Lower lobe of right lung (tissue), 2 donors: ENCODE results near the gene CCDC167. TPM values are rescaled to one million over a fixed set of nuclear protein-coding genes. Genes with fewer than 3 reads are reported as not detected.

Source experiments
- ATAC-seq, 2 donors: fragments of 200-7000 bp; cut with Tn5 transposase; one replicate each; pipeline ENCODE4 v1.9.1; 2020 to 2022; ENCODE audit warnings: mild to moderate bottlenecking in 2 of 2, moderate library complexity in 2 of 2
- DNase-seq: peaks from one replicate; pipeline ENCODE4 v3.0.0-alpha.2; 2020
- H3K27ac ChIP-seq: fragments of 200-600 bp; one replicate; pipeline ENCODE4 v1.8.0; 2022
- H3K27me3 ChIP-seq: fragments of 200-600 bp; one replicate; pipeline ENCODE4 v1.8.0; 2022; ENCODE audit warnings: low read depth
- H3K36me3 ChIP-seq: fragments of 200-600 bp; one replicate; pipeline ENCODE4 v1.8.0; 2022; ENCODE audit warnings: mild to moderate bottlenecking
- H3K4me1 ChIP-seq: fragments of 200-600 bp; one replicate; pipeline ENCODE4 v1.8.0; 2022
- H3K4me3 ChIP-seq: fragments of 200-600 bp; one replicate; pipeline ENCODE4 v1.8.0; 2022; ENCODE audit warnings: mild to moderate bottlenecking
- H3K9me3 ChIP-seq: fragments of 200-600 bp; one replicate; pipeline ENCODE4 v1.8.0; 2022
- intact Hi-C: fragments of 100-400 bp; cut with DNase I; formaldehyde crosslinking; loops from one replicate; pipeline ENCODE4 v1.11.0; 2022
- total RNA-seq: library from RNA; stranded (reverse); fragmentation: NEBNext Ultra II Directional; extraction: Animal tissue kit (Norgen Biotek cat#: 25700); gene quantifications from one replicate; pipeline ENCODE4 v1.2.1, GENCODE V29; 2021
- TF ChIP-seq, protein P1 (sequence below): fragments of 200-600 bp; IDR thresholded peaks from one replicate; pipeline ENCODE4 v1.8.0; 2022; ENCODE audit warnings: antibody characterized with exemption, mild to moderate bottlenecking
- donor health status: DM: no; HTN: yes; CAD: no; lungs with severe emphysema.

The CCDC167 gene
- total RNA-seq, 1 donor from 2014 or later, result 12.7 TPM

- H3K27me3 ChIP-seq, result no peaks in the 10 kb centered on the region
- intact Hi-C loops, result no loop called here
- no peaks in the 10 kb centered on the region for H3K36me3 ChIP-seq
- H3K27ac ChIP-seq, result no peak overlapping the region
- H3K4me3 ChIP-seq, result no peak overlapping the region
- peaks cover 7% of the 10 kb centered on the region for H3K4me1 ChIP-seq
- no peak for ATAC-seq
- TF ChIP-seq, protein P1, sequence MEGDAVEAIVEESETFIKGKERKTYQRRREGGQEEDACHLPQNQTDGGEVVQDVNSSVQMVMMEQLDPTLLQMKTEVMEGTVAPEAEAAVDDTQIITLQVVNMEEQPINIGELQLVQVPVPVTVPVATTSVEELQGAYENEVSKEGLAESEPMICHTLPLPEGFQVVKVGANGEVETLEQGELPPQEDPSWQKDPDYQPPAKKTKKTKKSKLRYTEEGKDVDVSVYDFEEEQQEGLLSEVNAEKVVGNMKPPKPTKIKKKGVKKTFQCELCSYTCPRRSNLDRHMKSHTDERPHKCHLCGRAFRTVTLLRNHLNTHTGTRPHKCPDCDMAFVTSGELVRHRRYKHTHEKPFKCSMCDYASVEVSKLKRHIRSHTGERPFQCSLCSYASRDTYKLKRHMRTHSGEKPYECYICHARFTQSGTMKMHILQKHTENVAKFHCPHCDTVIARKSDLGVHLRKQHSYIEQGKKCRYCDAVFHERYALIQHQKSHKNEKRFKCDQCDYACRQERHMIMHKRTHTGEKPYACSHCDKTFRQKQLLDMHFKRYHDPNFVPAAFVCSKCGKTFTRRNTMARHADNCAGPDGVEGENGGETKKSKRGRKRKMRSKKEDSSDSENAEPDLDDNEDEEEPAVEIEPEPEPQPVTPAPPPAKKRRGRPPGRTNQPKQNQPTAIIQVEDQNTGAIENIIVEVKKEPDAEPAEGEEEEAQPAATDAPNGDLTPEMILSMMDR, result no peak
- no peak for DNase-seq
- H3K9me3 ChIP-seq, result no peaks in the 10 kb centered on the region
Measured at GRCh38 chr6:37496951-37497885, 2.5 kb downstream of the CCDC167 start.

- H3K4me3 ChIP-seq, result no peak overlapping the region
- peaks cover 7% of the 10 kb centered on the region for H3K4me1 ChIP-seq
- H3K36me3 ChIP-seq, result no peaks in the 10 kb centered on the region
- H3K27me3 ChIP-seq, result no peaks in the 10 kb centered on the region
- H3K27ac ChIP-seq, result no peak overlapping the region
- ATAC-seq (no peak), DNase-seq (no peak)
- H3K9me3 ChIP-seq, result no peaks in the 10 kb centered on the region
- TF ChIP-seq, protein P1, result no peak
- intact Hi-C loops, result no loop called here
Measured at GRCh38 chr6:37495244-37495934, 4.3 kb downstream of the CCDC167 start.

DNA sequence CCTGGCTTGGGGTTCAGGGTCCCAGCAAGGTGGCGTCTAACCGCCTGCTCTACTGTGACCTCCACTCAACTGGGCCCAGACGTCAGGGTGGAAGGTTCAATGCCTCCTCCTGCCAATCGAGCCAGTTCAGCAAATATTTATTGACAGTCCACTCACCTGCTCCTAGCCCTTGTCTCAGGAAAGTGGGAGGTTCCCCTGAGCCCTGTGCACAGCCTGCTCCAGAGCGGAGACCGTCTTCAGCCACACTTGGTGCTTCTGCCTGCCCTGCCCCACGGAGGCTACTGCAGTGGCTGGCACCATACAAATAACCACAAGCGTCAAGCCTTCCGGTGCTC is 6.1 kb downstream of the CCDC167 start:
- Histone ChIP-seq H3K4me1 (no peaks in the 10 kb centered on the region), H3K9me3 (no peaks in the 10 kb centered on the region), H3K27ac (no peak overlapping the region), H3K4me3 (no peak overlapping the region), H3K27me3 (no peaks in the 10 kb centered on the region), H3K36me3 (no peaks in the 10 kb centered on the region)
- TF ChIP-seq, protein P1, result no peak
- intact Hi-C loops, result no loop called here
- ATAC-seq (no peak), DNase-seq (peak; percentile 30)

DNA sequence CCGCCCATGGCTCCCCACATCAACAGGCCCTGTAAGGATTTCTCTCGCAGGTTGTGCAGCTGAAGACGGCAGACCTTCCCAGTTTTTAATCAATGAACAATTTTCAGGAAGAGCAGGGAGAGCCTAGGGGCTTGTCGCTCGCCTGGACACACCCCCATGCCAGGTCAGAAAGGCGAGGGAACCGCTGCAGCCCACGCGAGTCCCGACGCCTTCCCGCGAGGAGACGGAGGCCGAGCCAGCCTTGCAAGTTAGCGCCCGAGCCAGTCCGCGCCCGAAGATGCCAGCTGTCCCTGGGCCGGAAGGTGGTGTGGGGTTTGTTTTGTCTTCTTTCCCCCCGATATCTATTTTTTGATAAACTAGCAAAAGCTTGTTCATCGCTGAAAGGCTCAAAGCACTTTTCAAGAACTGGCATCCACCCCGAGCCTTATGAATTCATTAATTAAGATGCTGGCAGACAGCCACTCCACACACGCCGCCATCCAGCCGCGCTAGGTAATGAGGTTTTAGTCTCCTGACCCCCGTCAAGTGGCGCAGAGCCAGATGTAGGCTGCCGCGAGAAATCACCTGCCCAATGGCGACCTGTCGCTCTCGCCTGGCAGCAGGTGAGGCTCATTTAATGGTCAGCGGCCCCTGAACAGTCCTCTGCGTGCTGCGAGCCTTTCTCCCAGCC is 6.6 kb downstream of the CCDC167 start:
- peaks cover 4% of the 10 kb centered on the region for H3K36me3 ChIP-seq
- H3K27ac ChIP-seq, result peak overlapping the region; percentile 4
- no peaks in the 10 kb centered on the region for H3K4me1 ChIP-seq
- no peaks in the 10 kb centered on the region for H3K9me3 ChIP-seq
- intact Hi-C loops, result no loop called here
- no peak overlapping the region for H3K4me3 ChIP-seq
- H3K27me3 ChIP-seq, result no peaks in the 10 kb centered on the region
- TF ChIP-seq, protein P1, result no peak
- DNase-seq (peak; percentile 47), ATAC-seq (no peak)

- Histone ChIP-seq H3K27ac (peak overlapping the region; percentile 4), H3K4me3 (no peak overlapping the region), H3K27me3 (no peaks in the 10 kb centered on the region), H3K36me3 (peaks cover 7% of the 10 kb centered on the region), H3K4me1 (no peaks in the 10 kb centered on the region), H3K9me3 (no peaks in the 10 kb centered on the region)
- TF ChIP-seq, protein P1, result no peak
- intact Hi-C loops, result no loop called here
- ATAC-seq (no peak), DNase-seq (peak; percentile 2)
Measured at GRCh38 chr6:37492236-37492972, 7.3 kb downstream of the CCDC167 start.
